GM18951 (cell line): Measurements from ENCODE around the gene CAMTA1.

Source experiments
- POLR2A ChIP-seq: IDR thresholded peaks from 4 replicates; pipeline ENCODE4 v1.6.1; 2011; ENCODE audit warnings: mild to moderate bottlenecking; ENCODE audit not compliant: insufficient read length, insufficient read depth; ENCODE audit errors: extremely low read depth
- in situ Hi-C: fragments of 300-500 bp; cut with MboI; formaldehyde crosslinking; loops from one replicate; pipeline ENCODE4 v1.12.0; 2022; ENCODE audit warnings: low sequenced_read_pairs, mixed read lengths, inconsistent platforms; ENCODE audit not compliant: unreplicated experiment

The CAMTA1 gene

GRCh38 chr1:7004181-7004580 lies 218.9 kb downstream of the CAMTA1 start:
- in situ Hi-C loops, result no loop called here
- no peak for TF ChIP-seq POLR2A

GRCh38 chr1:7005762-7006161 lies 220.5 kb downstream of the CAMTA1 start:
- TF ChIP-seq POLR2A, result no peak
- in situ Hi-C loops, result no loop called here

GRCh38 chr1:7006996-7007871 lies 222.0 kb downstream of the CAMTA1 start:
- no peak for TF ChIP-seq POLR2A
- in situ Hi-C loops, result no loop called here

GRCh38 chr1:7007902-7008301 lies 222.6 kb downstream of the CAMTA1 start:
- TF ChIP-seq POLR2A, result no peak
- in situ Hi-C loops, result no loop called here

GRCh38 chr1:7008331-7008730 lies 223.1 kb downstream of the CAMTA1 start:
- in situ Hi-C loops, result no loop called here
- no peak for TF ChIP-seq POLR2A

GRCh38 chr1:7008975-7009740 lies 223.9 kb downstream of the CAMTA1 start:
- in situ Hi-C loops, result no loop called here
- no peak for TF ChIP-seq POLR2A

- in situ Hi-C loops, result no loop called here
- TF ChIP-seq POLR2A, result no peak
Measured at GRCh38 chr1:7009741-7010525, 224.7 kb downstream of the CAMTA1 start.

GRCh38 chr1:7010534-7011200 lies 225.4 kb downstream of the CAMTA1 start:
- TF ChIP-seq POLR2A, result no peak
- in situ Hi-C loops, result no loop called here

- in situ Hi-C loops, result no loop called here
- TF ChIP-seq POLR2A, result no peak
Measured at GRCh38 chr1:7011826-7012225, 226.6 kb downstream of the CAMTA1 start.

- no peak for TF ChIP-seq POLR2A
- in situ Hi-C loops, result no loop called here
Measured at GRCh38 chr1:7012461-7012924, 227.2 kb downstream of the CAMTA1 start.

- in situ Hi-C loops, result no loop called here
Measured at GRCh38 chr1:7013833-7014639, 228.8 kb downstream of the CAMTA1 start.

GRCh38 chr1:7014640-7014930 lies 229.3 kb downstream of the CAMTA1 start:
- no peak for TF ChIP-seq POLR2A
- in situ Hi-C loops, result no loop called here

More at GRCh38 chr1:7013833-7014639, 228.8 kb downstream of the CAMTA1 start:
- no peak for TF ChIP-seq POLR2A
